Head of caudate nucleus (tissue), 42 donors: ENCODE measurements around the gene RTP2.

Experiments
- DNase-seq, 42 donors: peaks; one replicate each; pipeline versions ENCODE4 v3.0.0 to v3.0.0-alpha.2; 2020 to 2021; ENCODE audit warnings: mixed read lengths in 7 of 42
- intact Hi-C: fragments of 100-400 bp; cut with DNase I; formaldehyde crosslinking; loops from one replicate; pipeline ENCODE4 v1.15.0; 2022

Gene RTP2

GRCh38 chr3:187702507-187703033 lies at the start of gene RTP2:
RTP2 (minus strand) TSS chr3:187702557; CDS start chr3:187702128, 429 bp downstream.
- intact Hi-C loops = no loop called here
- no peak for DNase-seq

GRCh38 chr3:187750513-187751123 lies 48.3 kb upstream of the RTP2 start:
- intact Hi-C loops = no loop called here
- DNase-seq = no peak

GRCh38 chr3:187750006-187750512 lies 47.7 kb upstream of the RTP2 start:
- DNase-seq = peak in 3 of 42 donors; percentile 2 to 12 (median 8)
- intact Hi-C loops = no loop called here

- intact Hi-C loops = loop anchor here (10.0 kb wide), 2 partner anchors 517 to 837 kb away; no protein-coding TSS in a partner anchor
Observed at GRCh38 chr3:187748050-187748481, 45.7 kb upstream of the RTP2 start.

GRCh38 chr3:187747506-187747905 lies 45.1 kb upstream of the RTP2 start:
- intact Hi-C loops = loop anchor here (10.0 kb wide), 2 partner anchors 517 to 837 kb away; no protein-coding TSS in a partner anchor
- no peak for DNase-seq

More at GRCh38 chr3:187748050-187748481, 45.7 kb upstream of the RTP2 start:
- peak; percentile 84 to 98 (median 95) for DNase-seq

GRCh38 chr3:187746442-187747281 lies 44.3 kb upstream of the RTP2 start:
- DNase-seq = peak in 12 of 42 donors; percentile 11 to 67 (median 40)
- intact Hi-C loops = loop anchor here (10.0 kb wide), 2 partner anchors 518 to 838 kb away; no protein-coding TSS in a partner anchor

GRCh38 chr3:187746059-187746441 lies 43.7 kb upstream of the RTP2 start:
- peak in 1 of 42 donors; percentile 16 for DNase-seq
- intact Hi-C loops = loop anchor here (10.0 kb wide), 2 partner anchors 519 to 839 kb away; no protein-coding TSS in a partner anchor

GRCh38 chr3:187745201-187746058 lies 43.1 kb upstream of the RTP2 start, which contains the start of gene BCL6:
BCL6 (minus strand) TSS chr3:187745468; CDS start chr3:187733693, 11,775 bp downstream.
- intact Hi-C loops = loop anchor here (2.0 to 10.0 kb wide), 3 partner anchors 307 to 839 kb away; no protein-coding TSS in a partner anchor
- peak; percentile 84 to 97 (median 92) for DNase-seq

- intact Hi-C loops = loop anchor here (2.0 to 10.0 kb wide), 3 partner anchors 308 to 840 kb away; no protein-coding TSS in a partner anchor
- peak in 39 of 42 donors; percentile 37 to 79 (median 64) for DNase-seq
Observed at GRCh38 chr3:187744169-187745151, 42.1 kb upstream of the RTP2 start.

- peak in 38 of 42 donors; percentile 33 to 78 (median 60) for DNase-seq
Observed at GRCh38 chr3:187743195-187744141, 41.1 kb upstream of the RTP2 start.

GRCh38 chr3:187742351-187743171 lies 40.2 kb upstream of the RTP2 start:
- intact Hi-C loops = loop anchor here (10.0 kb wide), 2 partner anchors 522 to 842 kb away; no protein-coding TSS in a partner anchor
- DNase-seq = no peak

More at GRCh38 chr3:187743195-187744141, 41.1 kb upstream of the RTP2 start:
- intact Hi-C loops = loop anchor here (2.0 to 10.0 kb wide), 3 partner anchors 309 to 841 kb away; no protein-coding TSS in a partner anchor

GRCh38 chr3:187741403-187742350 lies 39.3 kb upstream of the RTP2 start:
- peak in 41 of 42 donors; percentile 42 to 87 (median 72) for DNase-seq
- intact Hi-C loops = loop anchor here (2.0 to 10.0 kb wide), 3 partner anchors 523 to 1215 kb away; no protein-coding TSS in a partner anchor
